SK-N-MC (cell line): Measurements from ENCODE around the gene ERI3.

Experiments used
- DNase-seq: peaks from one replicate; pipeline ENCODE4 v3.0.0-alpha.2; 2011; ENCODE audit warnings: low read depth, low spot score
- H3K27ac ChIP-seq: fragments of 200-600 bp; sonication (generic); 2 replicates; pipeline ENCODE4 v1.5.1; 2016; ENCODE audit warnings: mixed run types
- H3K36me3 ChIP-seq: fragments of 200-600 bp; sonication (generic); 2 replicates; pipeline ENCODE4 v1.6.1; 2017; ENCODE audit warnings: antibody characterized with exemption, low read length, mixed read lengths; ENCODE audit not compliant: insufficient read depth
- H3K4me3 ChIP-seq: fragments of 200-600 bp; sonication (generic); 2 replicates; pipeline ENCODE4 v1.5.1; 2016
- H3K9ac ChIP-seq: fragments of 200-600 bp; sonication (generic); 2 replicates; pipeline ENCODE4 v1.8.0; 2017; ENCODE audit warnings: mixed run types, mixed read lengths; ENCODE audit not compliant: insufficient read length
- H3K9me3 ChIP-seq: fragments of 200-600 bp; sonication (generic); 2 replicates; pipeline ENCODE4 v1.6.1; 2017; ENCODE audit warnings: low read depth, mild to moderate bottlenecking, antibody characterized with exemption, low read length, moderate library complexity, mixed read lengths
- EZH2 ChIP-seq: fragments of 200-600 bp; sonication (generic); IDR thresholded peaks from one replicate; pipeline ENCODE4 v1.6.1; 2017; ENCODE audit warnings: antibody characterized with exemption
- FOXP2 ChIP-seq: optimal IDR thresholded peaks from 2 replicates; pipeline ENCODE3; 2011; ENCODE audit warnings: mild to moderate bottlenecking, moderate library complexity; ENCODE audit not compliant: insufficient read depth; ENCODE audit errors: extremely low read length, control extremely low read depth
- POLR2AphosphoS5 ChIP-seq: IDR thresholded peaks from 2 replicates; pipeline ENCODE4 v1.6.1; 2012; ENCODE audit warnings: mild to moderate bottlenecking, low read depth, low read length, borderline replicate concordance

ERI3 gene

DNA sequence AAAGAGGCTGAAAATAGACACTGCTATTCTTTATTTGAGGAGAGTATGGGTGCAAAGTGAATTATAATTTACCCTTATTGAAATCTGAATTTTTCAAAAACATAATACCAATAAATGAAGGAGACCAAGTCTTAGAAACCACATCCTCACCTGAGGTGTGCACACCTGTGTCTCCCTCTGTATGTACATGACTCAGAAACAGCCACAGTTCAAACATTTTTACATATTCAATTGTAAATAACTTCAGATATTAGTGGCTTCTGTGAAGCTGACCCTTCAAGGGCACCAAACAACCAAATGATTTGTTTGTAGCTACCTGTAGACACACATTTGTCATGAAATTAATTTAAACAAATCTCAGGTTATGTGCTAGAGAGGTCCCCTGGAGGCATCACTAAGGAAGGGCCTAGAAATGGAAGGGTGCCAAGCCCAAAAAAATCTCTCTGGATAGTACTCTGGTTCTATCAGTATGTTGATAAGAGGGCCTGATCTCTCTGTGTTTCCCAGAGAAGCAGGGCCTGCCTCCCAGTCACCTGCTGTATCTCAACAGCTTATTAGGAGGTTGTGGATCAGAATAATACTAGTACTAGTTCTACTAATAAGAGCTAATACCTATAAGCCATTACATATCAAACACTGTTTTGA is 28.1 kb downstream of the ERI3 start:
- H3K27ac ChIP-seq: no peak overlapping the region
- DNase-seq: no peak
- no peak overlapping the region for H3K9ac ChIP-seq
- H3K4me3 ChIP-seq: no peak overlapping the region
- H3K9me3 ChIP-seq: no peaks in the 10 kb centered on the region
- no peak for TF ChIP-seq EZH2
- TF ChIP-seq FOXP2: no peak
- TF ChIP-seq POLR2AphosphoS5: no peak
- peaks cover 15% of the 10 kb centered on the region for H3K36me3 ChIP-seq

DNA sequence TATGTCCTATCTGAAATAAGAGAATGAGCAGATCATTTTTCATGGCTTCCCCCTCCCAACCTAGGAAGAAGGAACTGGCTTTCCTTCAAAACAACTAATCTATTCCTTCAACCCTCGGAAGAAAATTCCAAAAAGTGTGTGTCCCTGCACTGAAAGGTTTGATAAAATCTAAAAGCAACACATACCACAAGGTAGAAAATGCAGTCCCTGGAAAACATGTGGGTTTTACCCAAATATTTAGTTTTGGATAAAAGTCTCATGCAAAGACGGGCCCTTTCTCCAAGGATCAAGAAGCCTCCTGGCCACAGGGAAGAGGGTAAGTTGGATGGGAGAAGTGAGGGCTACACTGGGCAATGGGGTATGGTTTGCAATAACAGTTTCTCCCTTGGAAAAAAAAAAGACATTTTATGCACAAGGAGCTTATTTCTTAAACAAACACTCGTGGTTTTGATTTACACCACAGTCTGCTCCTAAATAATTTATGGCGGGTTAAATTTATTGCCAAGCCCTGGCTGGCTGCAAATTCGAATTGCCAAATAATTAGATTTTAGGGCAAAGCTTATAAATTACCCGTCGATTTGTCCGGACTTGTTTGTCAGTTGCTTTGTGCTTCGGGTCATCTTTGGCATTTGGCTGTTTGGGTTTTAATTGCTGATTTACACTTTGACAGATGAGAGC is 28.9 kb downstream of the ERI3 start:
- H3K27ac ChIP-seq: no peak overlapping the region
- DNase-seq: no peak
- TF ChIP-seq POLR2AphosphoS5: no peak
- no peak for TF ChIP-seq FOXP2
- no peak for TF ChIP-seq EZH2
- H3K36me3 ChIP-seq: peaks cover 15% of the 10 kb centered on the region
- H3K9ac ChIP-seq: no peak overlapping the region
- no peaks in the 10 kb centered on the region for H3K9me3 ChIP-seq
- no peak overlapping the region for H3K4me3 ChIP-seq

DNA sequence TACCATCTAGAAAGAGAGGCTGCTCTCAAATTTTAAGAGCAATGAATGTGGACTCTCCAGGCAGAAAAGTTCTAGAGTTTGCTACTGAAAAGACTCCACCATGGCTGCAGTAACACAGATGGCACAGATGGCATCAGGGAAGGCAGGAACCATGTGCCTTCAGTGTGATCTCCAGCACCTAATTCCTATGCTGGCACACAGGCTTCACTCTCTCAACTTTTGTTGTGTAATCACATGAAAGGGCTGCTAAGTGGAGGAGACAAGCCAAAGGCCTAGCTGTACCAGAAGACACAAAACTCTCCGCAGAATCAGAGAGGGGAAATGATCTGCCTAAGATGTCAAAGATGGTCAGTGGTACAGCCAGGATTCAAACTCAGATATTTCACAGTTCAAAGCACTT is 31.1 kb downstream of the ERI3 start:
- DNase-seq: no peak
- TF ChIP-seq POLR2AphosphoS5 (no peak), EZH2 (no peak), FOXP2 (no peak)
- Histone ChIP-seq H3K9ac (no peak overlapping the region), H3K36me3 (peaks cover 21% of the 10 kb centered on the region), H3K27ac (no peak overlapping the region), H3K4me3 (no peak overlapping the region), H3K9me3 (no peaks in the 10 kb centered on the region)

DNA sequence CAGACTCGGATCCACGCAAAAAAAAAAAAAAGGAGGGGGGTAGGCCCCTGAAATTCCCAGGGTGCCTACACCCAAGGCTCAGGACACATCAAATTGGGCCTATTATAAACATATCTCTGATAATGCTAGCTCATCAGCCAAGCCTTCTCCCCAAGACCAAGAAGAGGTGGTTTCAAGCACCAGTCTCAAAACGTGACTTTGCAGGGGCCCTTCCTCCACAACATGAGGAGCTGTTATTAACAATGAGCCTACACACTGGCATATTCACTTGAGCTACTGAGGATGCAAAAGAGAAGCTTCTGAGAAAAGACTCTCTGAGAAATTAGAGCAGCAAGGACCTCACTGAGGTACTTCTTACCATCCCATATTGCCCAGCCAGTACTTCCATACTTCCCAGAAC is 32.7 kb downstream of the ERI3 start:
- H3K27ac ChIP-seq: no peak overlapping the region
- H3K9me3 ChIP-seq: no peaks in the 10 kb centered on the region
- peaks cover 37% of the 10 kb centered on the region for H3K36me3 ChIP-seq
- no peak for DNase-seq
- TF ChIP-seq EZH2 (no peak), FOXP2 (no peak), POLR2AphosphoS5 (no peak)
- no peak overlapping the region for H3K9ac ChIP-seq
- H3K4me3 ChIP-seq: no peak overlapping the region

DNA sequence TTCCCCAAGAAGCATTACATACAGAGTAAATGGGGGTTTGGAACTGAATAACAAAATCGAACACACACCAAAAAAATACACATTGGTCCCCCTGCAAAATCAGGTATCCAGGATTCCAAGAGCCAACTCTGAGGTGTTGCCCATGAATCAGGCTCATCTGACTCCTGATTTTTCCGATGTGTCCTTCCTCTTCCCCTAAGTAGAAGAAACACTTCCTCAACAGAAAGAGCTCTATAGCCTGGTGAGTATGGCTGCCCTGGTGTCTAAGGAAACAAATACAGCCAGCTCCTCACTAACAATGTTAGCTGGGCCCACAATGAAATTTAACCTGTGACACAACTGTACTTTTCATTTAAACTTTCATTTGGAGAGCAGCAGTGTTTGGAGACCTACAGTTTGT is 33.6 kb downstream of the ERI3 start:
- peaks cover 46% of the 10 kb centered on the region for H3K36me3 ChIP-seq
- DNase-seq: no peak
- TF ChIP-seq FOXP2: no peak

DNA sequence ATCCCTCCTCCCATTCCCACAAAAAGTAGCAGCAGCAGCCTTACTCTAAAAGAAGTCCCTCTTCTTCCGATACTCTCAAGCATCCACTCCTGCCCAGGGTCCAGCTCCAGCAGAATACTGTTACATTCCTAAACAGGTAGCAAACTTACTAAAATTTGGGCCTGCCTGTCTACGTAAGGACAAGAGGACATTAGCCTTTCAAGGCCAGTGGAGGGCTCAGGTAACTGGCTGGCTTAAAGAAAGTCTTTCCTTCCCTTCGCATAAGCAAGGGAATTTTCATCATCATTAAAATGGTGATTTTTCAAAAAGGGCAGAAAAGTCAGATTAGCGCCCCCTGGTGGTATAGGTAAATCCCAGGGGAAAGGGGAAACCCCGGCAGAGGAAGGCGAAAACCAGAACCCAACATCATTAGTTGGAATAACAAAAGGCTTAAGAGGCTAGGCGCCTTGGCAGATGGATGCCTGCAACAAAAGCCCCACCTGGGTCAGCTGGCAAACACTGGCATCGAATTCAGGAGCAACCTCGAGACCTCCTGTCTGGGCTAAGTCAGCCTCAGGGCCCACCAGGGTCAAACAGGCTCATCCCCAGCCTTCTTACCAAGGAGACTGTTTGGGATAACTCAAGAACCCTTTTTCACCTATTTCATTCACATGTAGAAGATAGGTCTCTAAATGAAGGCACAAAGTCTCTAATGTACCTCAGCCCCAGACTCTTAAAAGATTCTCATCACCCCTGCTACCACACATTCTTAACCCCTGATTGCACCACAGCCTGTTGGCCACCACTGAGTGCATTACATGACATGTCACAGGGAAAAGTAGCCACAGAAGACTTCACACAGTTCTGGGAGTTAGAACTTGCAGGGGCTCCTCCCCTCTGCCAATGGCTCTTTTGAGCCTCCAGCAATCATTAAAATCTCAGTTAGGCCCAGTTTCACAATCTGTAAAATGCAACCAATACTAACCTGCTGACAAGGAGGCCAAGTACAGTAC is 36.7 kb downstream of the ERI3 start:
- DNase-seq: no peak
- no peak for TF ChIP-seq POLR2AphosphoS5
- no peak for TF ChIP-seq FOXP2
- TF ChIP-seq EZH2: no peak
- H3K36me3 ChIP-seq: peaks cover 57% of the 10 kb centered on the region

More for the DNA sequence above, 33.6 kb downstream of the ERI3 start:
- Histone ChIP-seq H3K9me3 (no peaks in the 10 kb centered on the region), H3K4me3 (no peak overlapping the region), H3K27ac (no peak overlapping the region), H3K9ac (no peak overlapping the region)

DNA sequence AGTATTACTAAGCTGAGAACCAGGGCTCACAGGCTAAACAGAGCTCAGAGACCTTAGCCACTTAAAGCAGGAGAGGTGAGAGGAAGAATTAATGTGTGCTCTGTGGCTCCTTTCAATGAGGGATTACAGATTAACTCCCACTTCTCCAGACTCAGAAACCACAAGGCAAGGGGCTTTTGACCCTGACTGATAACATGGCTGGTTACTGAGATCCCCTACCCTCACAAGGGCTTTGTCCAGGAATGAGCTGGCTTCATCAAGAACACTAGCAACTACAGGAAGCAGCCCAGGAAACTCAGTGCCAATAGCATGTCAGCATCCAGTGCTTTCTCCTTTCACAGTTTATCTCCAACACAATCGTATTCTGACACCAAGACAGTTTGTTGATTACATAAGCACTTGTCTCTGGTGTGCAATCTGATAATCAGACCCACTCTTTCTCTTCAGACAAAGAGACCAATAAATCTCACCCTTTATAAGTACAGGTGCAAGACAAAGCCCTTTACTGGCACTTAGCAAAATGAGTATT is 38.8 kb downstream of the ERI3 start:
- Histone ChIP-seq H3K27ac (no peak overlapping the region), H3K4me3 (no peak overlapping the region), H3K9me3 (no peaks in the 10 kb centered on the region), H3K36me3 (peaks cover 71% of the 10 kb centered on the region), H3K9ac (no peak overlapping the region)
- DNase-seq: no peak
- TF ChIP-seq FOXP2 (no peak), EZH2 (no peak), POLR2AphosphoS5 (no peak)

More for the DNA sequence above, 36.7 kb downstream of the ERI3 start:
- no peaks in the 10 kb centered on the region for H3K9me3 ChIP-seq
- no peak overlapping the region for H3K9ac ChIP-seq
- H3K27ac ChIP-seq: no peak overlapping the region
- H3K4me3 ChIP-seq: no peak overlapping the region

DNA sequence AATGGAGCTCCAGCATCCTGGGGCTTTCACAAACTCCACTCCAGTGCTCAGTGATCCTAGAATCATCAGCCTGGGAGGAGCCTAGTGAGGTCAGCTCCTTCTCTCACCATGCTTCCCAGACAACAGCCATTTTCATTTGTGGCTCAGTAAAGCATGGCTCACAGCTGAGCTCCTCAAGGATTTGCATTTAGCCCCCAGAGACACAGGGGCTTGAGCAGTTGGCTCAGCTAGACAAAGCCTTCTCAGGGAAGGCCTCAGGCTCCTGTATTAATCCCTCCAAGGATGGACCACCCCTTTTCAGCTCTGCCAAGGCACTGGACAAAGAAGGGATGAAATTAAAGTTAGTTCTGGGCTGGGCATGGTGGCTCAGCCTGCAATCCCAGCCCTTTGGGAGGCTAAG is 39.5 kb downstream of the ERI3 start:
- H3K4me3 ChIP-seq: no peak overlapping the region
- H3K9ac ChIP-seq: no peak overlapping the region
- no peaks in the 10 kb centered on the region for H3K9me3 ChIP-seq
- no peak for DNase-seq
- TF ChIP-seq FOXP2 (no peak), POLR2AphosphoS5 (no peak), EZH2 (no peak)
- peaks cover 71% of the 10 kb centered on the region for H3K36me3 ChIP-seq
- no peak overlapping the region for H3K27ac ChIP-seq

DNA sequence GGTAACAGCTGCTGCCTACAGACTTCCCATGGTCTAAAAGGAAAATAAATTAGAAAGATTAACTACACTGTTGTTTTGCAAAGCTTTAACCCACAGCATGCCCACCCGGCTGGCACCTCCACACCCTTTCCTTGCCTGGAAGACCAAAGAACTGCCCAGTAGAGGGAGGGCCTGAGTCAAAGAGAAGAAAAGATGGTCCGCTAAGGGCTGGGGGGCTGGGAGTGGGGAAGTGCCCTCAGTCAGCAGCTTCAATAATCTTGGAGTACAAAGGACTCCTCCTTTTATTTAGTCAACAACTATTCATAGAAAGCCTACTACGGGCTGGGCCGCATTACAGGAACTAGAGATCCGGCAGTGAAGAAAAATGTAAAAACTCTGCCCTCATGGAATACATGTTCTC is 40.6 kb downstream of the ERI3 start:
- TF ChIP-seq FOXP2 (no peak), EZH2 (no peak), POLR2AphosphoS5 (no peak)
- no peaks in the 10 kb centered on the region for H3K9me3 ChIP-seq
- peaks cover 78% of the 10 kb centered on the region for H3K36me3 ChIP-seq
- DNase-seq: no peak
- no peak overlapping the region for H3K9ac ChIP-seq
- no peak overlapping the region for H3K4me3 ChIP-seq
- H3K27ac ChIP-seq: no peak overlapping the region
